H1 (cell line): ENCODE measurements around the gene TMEM185B. TPM values are rescaled to one million over a fixed set of nuclear protein-coding genes. Genes with fewer than 3 reads are reported as not detected.

Experiments
- CTCF ChIA-PET: fragments of 300-600 bp; sonication (Branson Sonifier 250); formaldehyde crosslinking; loops from one replicate; lab custom pipeline; 2021; ENCODE audit not compliant: partially characterized antibody; lab: Charles Lee
- POLR2A ChIA-PET: fragments of 300-600 bp; sonication (Branson Sonifier 250); formaldehyde crosslinking; loops from one replicate; lab custom pipeline; 2021; ENCODE audit warnings: inconsistent platforms; ENCODE audit not compliant: partially characterized antibody; lab: Charles Lee
- DNase-seq, 2 experiments: peaks; one replicate each; pipeline versions ENCODE4 v3.0.0 to v3.0.0-alpha.2; 2010 to 2022; ENCODE audit warnings: low spot score in 2 of 2, low read depth in 1 of 2, mixed read lengths in 1 of 2
- FAIRE-seq: peaks from 2 replicates; lab custom pipeline; 2011; peaks lifted over from hg19 to GRCh38; lab: Jason Lieb, UNC
- H2AFZ ChIP-seq: 2 replicates; pipeline ENCODE4 v1.8.1; 2012; ENCODE audit warnings: low read length, inconsistent platforms
- H2AK5ac ChIP-seq: 2 replicates; pipeline ENCODE4 v1.6.1; 2013; ENCODE audit warnings: low read depth, low read length
- H2BK120ac ChIP-seq: replicated peaks from 2 replicates; pipeline ENCODE3; 2013; ENCODE audit warnings: low read depth, low read length, inconsistent platforms
- H2BK12ac ChIP-seq: 2 replicates; pipeline ENCODE4 v1.6.1; 2013; ENCODE audit warnings: low read depth, low read length
- H2BK15ac ChIP-seq: 2 replicates; pipeline ENCODE4 v1.6.1; 2013; ENCODE audit warnings: low read length
- H2BK20ac ChIP-seq: 2 replicates; pipeline ENCODE4 v1.6.1; 2013; ENCODE audit warnings: low read length
- H2BK5ac ChIP-seq: 2 replicates; pipeline ENCODE4 v1.6.1; 2013; ENCODE audit warnings: low read depth, low read length
- H3K14ac ChIP-seq: 2 replicates; pipeline ENCODE4 v1.6.1; 2013; ENCODE audit warnings: inconsistent platforms; ENCODE audit not compliant: insufficient read length
- H3K18ac ChIP-seq: 2 replicates; pipeline ENCODE4 v1.6.1; 2013; ENCODE audit warnings: low read length; ENCODE audit errors: extremely low read depth
- H3K23ac ChIP-seq: 2 replicates; pipeline ENCODE4 v1.6.1; 2013; ENCODE audit warnings: inconsistent platforms; ENCODE audit not compliant: insufficient read length
- H3K23me2 ChIP-seq: 2 replicates; pipeline ENCODE4 v1.6.1; 2013; ENCODE audit warnings: low read depth, low read length
- H3K27ac ChIP-seq: 2 replicates; pipeline ENCODE4 v1.6.1; 2011; ENCODE audit warnings: low read depth, low read length, inconsistent platforms
- H3K27me3 ChIP-seq, 4 experiments: replicated peaks in 1 of 4; 1 replicate in 1 of 4; 2 replicates in 3 of 4; pipeline versions ENCODE4 v1.6.1 to v1.8.1; 2011 to 2013; ENCODE audit warnings: low read length in 3 of 4, mild to moderate bottlenecking in 3 of 4, inconsistent platforms in 2 of 4, mixed read lengths in 2 of 4, moderate library complexity in 1 of 4; ENCODE audit not compliant: control insufficient read depth in 3 of 4, insufficient read depth in 3 of 4; ENCODE audit errors: extremely low read depth in 1 of 4
- H3K36me3 ChIP-seq, 4 experiments: 2 replicates each; pipeline versions ENCODE4 v1.6.1 to v1.8.1; 2011 to 2013; ENCODE audit warnings: mild to moderate bottlenecking in 4 of 4, low read length in 3 of 4, moderate library complexity in 2 of 4, control low read depth in 1 of 4, inconsistent platforms in 1 of 4; ENCODE audit not compliant: insufficient read depth in 4 of 4, control insufficient read depth in 2 of 4
- H3K4ac ChIP-seq: replicated peaks from 2 replicates; pipeline ENCODE3; 2013; ENCODE audit warnings: low read length, low read depth, mixed read lengths, inconsistent platforms; ENCODE audit not compliant: insufficient read length
- H3K4me1 ChIP-seq, 4 experiments: replicated peaks in 1 of 4; 1 replicate in 1 of 4; 2 replicates in 3 of 4; pipeline versions ENCODE4 v1.6.1 to v1.8.1; 2011 to 2013; ENCODE audit warnings: low read length in 3 of 4, inconsistent platforms in 2 of 4, mixed read lengths in 1 of 4; ENCODE audit not compliant: insufficient read depth in 4 of 4, control insufficient read depth in 3 of 4
- H3K4me2 ChIP-seq, 2 experiments: 2 replicates each; pipeline versions ENCODE4 v1.6.1 to v1.8.1; 2011 to 2013; ENCODE audit warnings: low read depth in 2 of 2, low read length in 2 of 2, control low read depth in 1 of 2, inconsistent platforms in 1 of 2, mild to moderate bottlenecking in 1 of 2; ENCODE audit not compliant: insufficient read depth in 1 of 2
- H3K4me3 ChIP-seq, 4 experiments: fragments of 200-600, 300-600 bp in 1 of 4; sonication (generic), shearing (Covaris generic), sonication (Bioruptor Twin) in 1 of 4; 2 replicates each; pipeline versions ENCODE4 v1.5.1 to v1.8.1; 2011 to 2016; ENCODE audit warnings: low read length in 4 of 4, low read depth in 3 of 4, control low read depth in 2 of 4, inconsistent platforms in 2 of 4, mild to moderate bottlenecking in 2 of 4, mixed read lengths in 1 of 4, moderate library complexity in 1 of 4; ENCODE audit not compliant: insufficient read depth in 2 of 4; ENCODE audit errors: extremely low read depth in 1 of 4
- H3K56ac ChIP-seq: replicated peaks from 2 replicates; pipeline ENCODE3; 2013; ENCODE audit warnings: low read depth, mild to moderate bottlenecking, mixed read lengths, low read length, inconsistent platforms; ENCODE audit not compliant: insufficient read length
- H3K79me1 ChIP-seq: 2 replicates; pipeline ENCODE4 v1.6.1; 2013; ENCODE audit warnings: low read depth, low read length, control low read depth
- H3K79me2 ChIP-seq, 2 experiments: 2 replicates each; pipeline versions ENCODE4 v1.6.1 to v1.8.1; 2012 to 2013; ENCODE audit warnings: low read length in 2 of 2, mild to moderate bottlenecking in 2 of 2, inconsistent platforms in 1 of 2; ENCODE audit not compliant: insufficient read depth in 2 of 2, control insufficient read depth in 1 of 2
- H3K9ac ChIP-seq, 4 experiments: replicated peaks in 1 of 4; 1 replicate in 1 of 4; 2 replicates in 3 of 4; pipeline versions ENCODE4 v1.6.1 to v1.8.1; 2011 to 2013; ENCODE audit warnings: low read depth in 3 of 4, low read length in 3 of 4, control low read depth in 2 of 4, mild to moderate bottlenecking in 2 of 4, moderate library complexity in 2 of 4, inconsistent platforms in 1 of 4; ENCODE audit errors: extremely low read depth in 1 of 4
- H3K9me3 ChIP-seq, 2 experiments: 2 replicates each; pipeline versions ENCODE4 v1.6.1 to v1.8.1; 2012 to 2013; ENCODE audit warnings: mild to moderate bottlenecking in 2 of 2, moderate library complexity in 2 of 2, control low read depth in 1 of 2, inconsistent platforms in 1 of 2, low read depth in 1 of 2, low read length in 1 of 2, mixed read lengths in 1 of 2; ENCODE audit not compliant: insufficient read depth in 2 of 2
- H4K20me1 ChIP-seq, 2 experiments: replicated peaks in 1 of 2; 2 replicates each; pipeline versions ENCODE3 to v1.8.1; 2011 to 2013; ENCODE audit warnings: inconsistent platforms in 2 of 2, low read length in 2 of 2, mild to moderate bottlenecking in 1 of 2; ENCODE audit not compliant: insufficient read depth in 2 of 2, control insufficient read depth in 1 of 2
- H4K5ac ChIP-seq: 2 replicates; pipeline ENCODE4 v1.6.1; 2013; ENCODE audit warnings: low read length, low read depth, mixed read lengths, inconsistent platforms; ENCODE audit not compliant: insufficient read length
- H4K8ac ChIP-seq: 2 replicates; pipeline ENCODE4 v1.8.0; 2013; ENCODE audit warnings: mild to moderate bottlenecking, moderate library complexity, low read length, inconsistent platforms; ENCODE audit not compliant: insufficient read depth; ENCODE audit errors: extremely low read depth
- H4K91ac ChIP-seq: replicated peaks from 2 replicates; pipeline ENCODE3; 2013; ENCODE audit warnings: low read length, mixed read lengths, inconsistent platforms; ENCODE audit not compliant: insufficient read length
- ASH2L ChIP-seq: fragments of 200-600, 300-600 bp; sonication (generic); IDR thresholded peaks from one replicate; pipeline ENCODE4 v1.7.1; 2017; ENCODE audit warnings: low read length
- BCL11A ChIP-seq, 2 experiments: IDR thresholded peaks; one replicate each; pipeline ENCODE4 v1.6.1; 2011; ENCODE audit warnings: low read depth in 2 of 2, low read length in 2 of 2, mild to moderate bottlenecking in 2 of 2
- CHD2 ChIP-seq: IDR thresholded peaks from 2 replicates; pipeline ENCODE4 v1.6.1; 2012; ENCODE audit warnings: low read length, improper control_type of control experiment
- CREB1 ChIP-seq: IDR thresholded peaks from 2 replicates; pipeline ENCODE4 v1.6.1; 2012; ENCODE audit warnings: inconsistent platforms
- CTBP2 ChIP-seq: IDR thresholded peaks from 2 replicates; pipeline ENCODE4 v1.7.0; 2011; ENCODE audit warnings: borderline replicate concordance, mild to moderate bottlenecking, moderate library complexity, mixed read lengths, low read length; ENCODE audit not compliant: insufficient read depth, insufficient read length
- CTCF ChIP-seq, 3 experiments: IDR thresholded peaks; 1 replicate in 2 of 3; 2 replicates in 1 of 3; pipeline versions ENCODE4 v1.5.1 to v1.6.1; 2011; ENCODE audit warnings: low read length in 3 of 3, mild to moderate bottlenecking in 3 of 3, inconsistent platforms in 2 of 3, low read depth in 1 of 3, moderate library complexity in 1 of 3; ENCODE audit not compliant: insufficient read depth in 1 of 3; ENCODE audit errors: control extremely low read depth in 1 of 3
- FOSL1 ChIP-seq: IDR thresholded peaks from 2 replicates; pipeline ENCODE4 v1.6.1; 2011; ENCODE audit warnings: mild to moderate bottlenecking, low read depth, low read length, moderate library complexity; ENCODE audit not compliant: insufficient read depth
- RAD21 ChIP-seq, 2 experiments: IDR thresholded peaks in 1 of 2; conservative IDR thresholded peaks in 1 of 2; 2 replicates each; pipeline ENCODE4 v1.6.1; 2011; ENCODE audit warnings: low read depth in 2 of 2, low read length in 2 of 2, improper control_type of control experiment in 1 of 2, inconsistent platforms in 1 of 2, mild to moderate bottlenecking in 1 of 2, moderate library complexity in 1 of 2
- RFX5 ChIP-seq: IDR thresholded peaks from 2 replicates; pipeline ENCODE4 v1.6.1; 2011; ENCODE audit warnings: low read depth, low read length, improper control_type of control experiment, borderline replicate concordance
- USF2 ChIP-seq: IDR thresholded peaks from 2 replicates; pipeline ENCODE4 v1.6.1; 2011; ENCODE audit warnings: low read length, improper control_type of control experiment
- WGBS, 2 experiments: shearing (Covaris generic) in 1 of 2; methylation state at CpG; one replicate each; pipeline versions ENCODE4 v1.1.6 to v1.1.7; 2013 to 2015; ENCODE audit warnings: low lambda C conversion rate in 2 of 2, mixed read lengths in 2 of 2, inconsistent platforms in 1 of 2, low coverage in 1 of 2, missing lambda C conversion rate in 1 of 2; ENCODE audit not compliant: insufficient replicate concordance in 2 of 2, insufficient coverage in 1 of 2, insufficient read length in 1 of 2; ENCODE audit errors: extremely low coverage in 1 of 2, missing lambda C conversion rate in 1 of 2; 5-methylcytosine and 5-hydroxymethylcytosine counted together
- polyA plus RNA-seq, 7 experiments: library from polyadenylated mRNA; depleted of rRNA in 3 of 7; stranded (reverse) in 5 of 7; unstranded in 2 of 7; fragments of >200 nt in 5 of 7; fragments of 200-250 nt in 2 of 7; gene quantifications; 1 replicate in 5 of 7; 2 replicates in 1 of 7; 4 replicates in 1 of 7; pipeline versions ENCODE4 v1.2.1 to v1.2.3, GENCODE V29; 2011 to 2013; ENCODE audit warnings: missing spikeins in 2 of 7, mixed read lengths in 2 of 7
- total RNA-seq: library from RNA; stranded (reverse); fragmentation: NEBNext Ultra II Directional; extraction: Animal tissue kit (Norgen Biotek cat#: 25700); gene quantifications from 2 replicates; pipeline ENCODE4 v1.2.1, GENCODE V29; 2021

Gene TMEM185B
- total and polyA plus RNA-seq, 2 of the 8 experiments (the other 6 are each of a cell fraction or from before 2014, with no cell fraction given), result 13.5 to 14.0 TPM

- Histone ChIP-seq H2BK15ac (no peak overlapping the region), H3K27me3 (no peaks in the 10 kb centered on the region), H3K9me3 (no peaks in the 10 kb centered on the region), H3K56ac (no peak overlapping the region), H2BK5ac (no peak overlapping the region), H3K4me3 (no peak overlapping the region), H3K79me2 (no peaks in the 10 kb centered on the region), H3K36me3 (no peaks in the 10 kb centered on the region), H3K27ac (no peak overlapping the region), H2AFZ (no peak overlapping the region), H4K8ac (no peak overlapping the region; the same call in 1 of the 2 replicates), H3K79me1 (no peaks in the 10 kb centered on the region), H3K4ac (no peak overlapping the region), H3K4me1 (no peaks in the 10 kb centered on the region; a peak in 1 of 7 replicates), H3K14ac (no peak overlapping the region), H3K4me2 (no peak overlapping the region), H4K91ac (no peak overlapping the region), H3K9ac (no peak overlapping the region), H3K18ac (no peak overlapping the region), H4K5ac (no peak overlapping the region), H2BK20ac (no peak overlapping the region), H3K23me2 (no peaks in the 10 kb centered on the region), H2BK12ac (no peak overlapping the region), H4K20me1 (peaks cover 0 to 2% of the 10 kb centered on the region in 2 experiments), H3K23ac (no peak overlapping the region), H2BK120ac (no peak overlapping the region), H2AK5ac (no peak overlapping the region)
- WGBS, 2 experiments, result 91% methylated on average over 5 of the region's 5 CpGs; no CpG with 5 or more reads in 1 of the 2 experiments
- DNase-seq (no peak), FAIRE-seq (no peak)
- CTCF ChIA-PET, result interaction anchor here (0.6 to 2.0 kb wide), 12 partner anchors 14 to 709 kb away, joined by 3 to 16 read pairs (median 4); no protein-coding TSS in a partner anchor
- POLR2A ChIA-PET, result interaction anchor here (0.8 kb wide), 1 partner anchor 10 kb away, joined by 3 read pairs; no protein-coding TSS in a partner anchor
- no peak for TF ChIP-seq BCL11A (IDR thresholded peaks at IDR 0.05; ENCODE audit: low read depth in 2 of 2, low read length in 2 of 2)
- TF ChIP-seq CTCF (IDR thresholded peaks at IDR 0.05; ENCODE audit: control extremely low read depth in 1 of 3, insufficient read depth in 1 of 3, low read depth in 1 of 3, low read length in 3 of 3), result peak in 2 of 3 experiments; percentile 23 to 38; a peak in 2 of 4 replicates
- TF ChIP-seq CTBP2, result no peak
- TF ChIP-seq CHD2, result no peak
- TF ChIP-seq RFX5, result no peak
- TF ChIP-seq FOSL1, result no peak
- TF ChIP-seq RAD21 (IDR thresholded peaks at IDR 0.05 in 1 of 2, conservative IDR thresholded peaks at IDR 0.05 in 1 of 2; ENCODE audit: low read depth in 2 of 2, low read length in 2 of 2), result peak in 1 of 2 experiments; percentile 11; a peak in 1 of 4 replicates
- no peak for TF ChIP-seq ASH2L
- TF ChIP-seq CREB1, result no peak
- TF ChIP-seq USF2, result no peak
Observed at GRCh38 chr2:120204022-120204405, 19.2 kb downstream of the TMEM185B start.
